ENCODE results near the gene RASL12.
"Not testable (repeated sequence)": the region's sequence is repeated elsewhere in the genome, so short reads cannot be mapped to it uniquely, and the experiment has no call there.

Gene RASL12

GRCh38 chr15:65082303-65082953 lies 14.6 kb upstream of the RASL12 start:
- Histone ChIP-seq H3K4me3 (ENCODE audit: low read depth, low read length) (0 out of 2 replicates have a peak overlapping the region, but pooled peaks have one; percentile 6), H3K9me3 (ENCODE audit: control insufficient read depth, insufficient read depth, low read depth, low read length) (no peaks in the 10 kb centered on the region), H3K36me3 (ENCODE audit: control insufficient read depth, insufficient read depth, low read length) (no peaks in the 10 kb centered on the region), H3K27ac (ENCODE audit: low read depth, low read length) (no peak overlapping the region), H3K27me3 (ENCODE audit: control insufficient read depth, insufficient read depth, low read length) (no peaks in the 10 kb centered on the region), H3K9ac (ENCODE audit: low read length) (no peak overlapping the region), H3K4me1 (ENCODE audit: control insufficient read depth, insufficient read depth, low read length) (peaks cover 64% of the 10 kb centered on the region)

- no peak overlapping the region for H3K9ac ChIP-seq (ENCODE audit: low read length)
- peaks cover 57% of the 10 kb centered on the region for H3K4me1 ChIP-seq (ENCODE audit: control insufficient read depth, insufficient read depth, low read length)
- H3K27ac ChIP-seq (ENCODE audit: low read depth, low read length): no peak overlapping the region
- no peaks in the 10 kb centered on the region for H3K9me3 ChIP-seq (ENCODE audit: control insufficient read depth, insufficient read depth, low read depth, low read length)
- H3K36me3 ChIP-seq (ENCODE audit: control insufficient read depth, insufficient read depth, low read length): no peaks in the 10 kb centered on the region
- no peak overlapping the region for H3K4me3 ChIP-seq (ENCODE audit: low read depth, low read length)
- no peaks in the 10 kb centered on the region for H3K27me3 ChIP-seq (ENCODE audit: control insufficient read depth, insufficient read depth, low read length)
These were observed 14.0 kb upstream of the RASL12 start for GRCh38 chr15:65081758-65082157.

- Histone ChIP-seq H3K4me1 (ENCODE audit: control insufficient read depth, insufficient read depth, low read length) (peaks cover 54% of the 10 kb centered on the region), H3K36me3 (ENCODE audit: control insufficient read depth, insufficient read depth, low read length) (no peaks in the 10 kb centered on the region), H3K27ac (ENCODE audit: low read depth, low read length) (no peak overlapping the region), H3K4me3 (ENCODE audit: low read depth, low read length) (no peak overlapping the region), H3K9ac (ENCODE audit: low read length) (no peak overlapping the region), H3K9me3 (ENCODE audit: control insufficient read depth, insufficient read depth, low read depth, low read length) (no peaks in the 10 kb centered on the region), H3K27me3 (ENCODE audit: control insufficient read depth, insufficient read depth, low read length) (no peaks in the 10 kb centered on the region)
These were observed 13.5 kb upstream of the RASL12 start for GRCh38 chr15:65081270-65081669.

- H3K4me1 ChIP-seq (ENCODE audit: control insufficient read depth, insufficient read depth, low read length): peaks cover 41% of the 10 kb centered on the region
- no peaks in the 10 kb centered on the region for H3K36me3 ChIP-seq (ENCODE audit: control insufficient read depth, insufficient read depth, low read length)
- no peaks in the 10 kb centered on the region for H3K9me3 ChIP-seq (ENCODE audit: control insufficient read depth, insufficient read depth, low read depth, low read length)
- H3K27ac ChIP-seq (ENCODE audit: low read depth, low read length): no peak overlapping the region
- no peak overlapping the region for H3K4me3 ChIP-seq (ENCODE audit: low read depth, low read length)
- no peaks in the 10 kb centered on the region for H3K27me3 ChIP-seq (ENCODE audit: control insufficient read depth, insufficient read depth, low read length)
- no peak overlapping the region for H3K9ac ChIP-seq (ENCODE audit: low read length)
These were observed 11.8 kb upstream of the RASL12 start for GRCh38 chr15:65079580-65079979.

- no peak overlapping the region for H3K27ac ChIP-seq (ENCODE audit: low read depth, low read length)
- no peak overlapping the region for H3K4me3 ChIP-seq (ENCODE audit: low read depth, low read length)
- H3K4me1 ChIP-seq (ENCODE audit: control insufficient read depth, insufficient read depth, low read length): peaks cover 26% of the 10 kb centered on the region
- H3K9ac ChIP-seq (ENCODE audit: low read length): no peak overlapping the region
- no peaks in the 10 kb centered on the region for H3K36me3 ChIP-seq (ENCODE audit: control insufficient read depth, insufficient read depth, low read length)
- H3K27me3 ChIP-seq (ENCODE audit: control insufficient read depth, insufficient read depth, low read length): no peaks in the 10 kb centered on the region
- H3K9me3 ChIP-seq (ENCODE audit: control insufficient read depth, insufficient read depth, low read depth, low read length): peaks cover 5% of the 10 kb centered on the region; the same call in 1 of the 2 replicates
These were observed 10.2 kb upstream of the RASL12 start for GRCh38 chr15:65077981-65078352.

GRCh38 chr15:65077291-65077980 lies 9.6 kb upstream of the RASL12 start:
- Histone ChIP-seq H3K27ac (ENCODE audit: low read depth, low read length) (no peak overlapping the region), H3K36me3 (ENCODE audit: control insufficient read depth, insufficient read depth, low read length) (no peaks in the 10 kb centered on the region), H3K9me3 (ENCODE audit: control insufficient read depth, insufficient read depth, low read depth, low read length) (peaks cover 5% of the 10 kb centered on the region; the same call in 1 of the 2 replicates), H3K27me3 (ENCODE audit: control insufficient read depth, insufficient read depth, low read length) (no peaks in the 10 kb centered on the region), H3K4me1 (ENCODE audit: control insufficient read depth, insufficient read depth, low read length) (peaks cover 21% of the 10 kb centered on the region), H3K4me3 (ENCODE audit: low read depth, low read length) (no peak overlapping the region), H3K9ac (ENCODE audit: low read length) (no peak overlapping the region)

GRCh38 chr15:65076486-65077290 lies 8.9 kb upstream of the RASL12 start, which contains the start of gene KBTBD13:
TSS of gene KBTBD13 (plus strand) at chr15:65076746. CDS start at chr15:65076816, 70 bp downstream.
- Histone ChIP-seq H3K9me3 (ENCODE audit: control insufficient read depth, insufficient read depth, low read depth, low read length) (peaks cover 5% of the 10 kb centered on the region; the same call in 1 of the 2 replicates), H3K27ac (ENCODE audit: low read depth, low read length) (no peak within 1 kb of the TSS)

GRCh38 chr15:65075607-65076395 lies 8.0 kb upstream of the RASL12 start:
- not testable (repeated sequence) for H3K9me3 ChIP-seq (ENCODE audit: control insufficient read depth, insufficient read depth, low read depth, low read length); H3K27me3 ChIP-seq (ENCODE audit: control insufficient read depth, insufficient read depth, low read length); H3K4me3 ChIP-seq (ENCODE audit: low read depth, low read length); H3K27ac ChIP-seq (ENCODE audit: low read depth, low read length); H3K36me3 ChIP-seq (ENCODE audit: control insufficient read depth, insufficient read depth, low read length); H3K9ac ChIP-seq (ENCODE audit: low read length)
- H3K4me1 ChIP-seq (ENCODE audit: control insufficient read depth, insufficient read depth, low read length): peaks cover 20% of the 10 kb centered on the region

More at GRCh38 chr15:65076486-65077290, 8.9 kb upstream of the RASL12 start, which contains the start of gene KBTBD13:
- Histone ChIP-seq H3K36me3 (ENCODE audit: control insufficient read depth, insufficient read depth, low read length) (no peaks in the 10 kb centered on the region), H3K4me3 (ENCODE audit: low read depth, low read length) (no peak within 1 kb of the TSS), H3K4me1 (ENCODE audit: control insufficient read depth, insufficient read depth, low read length) (peaks cover 21% of the 10 kb centered on the region), H3K9ac (ENCODE audit: low read length) (no peak within 1 kb of the TSS), H3K27me3 (ENCODE audit: control insufficient read depth, insufficient read depth, low read length) (no peaks in the 10 kb centered on the region)

- not testable (repeated sequence) for H3K27me3 ChIP-seq (ENCODE audit: control insufficient read depth, insufficient read depth, low read length); H3K9me3 ChIP-seq (ENCODE audit: control insufficient read depth, insufficient read depth, low read depth, low read length); H3K9ac ChIP-seq (ENCODE audit: low read length); H3K4me3 ChIP-seq (ENCODE audit: low read depth, low read length); H3K36me3 ChIP-seq (ENCODE audit: control insufficient read depth, insufficient read depth, low read length); H3K27ac ChIP-seq (ENCODE audit: low read depth, low read length)
- peaks cover 20% of the 10 kb centered on the region for H3K4me1 ChIP-seq (ENCODE audit: control insufficient read depth, insufficient read depth, low read length)
These were observed 7.2 kb upstream of the RASL12 start for GRCh38 chr15:65074946-65075345.

- no peaks in the 10 kb centered on the region for H3K27me3 ChIP-seq (ENCODE audit: control insufficient read depth, insufficient read depth, low read length)
- peaks cover 24% of the 10 kb centered on the region for H3K4me1 ChIP-seq (ENCODE audit: control insufficient read depth, insufficient read depth, low read length)
- peaks cover 5% of the 10 kb centered on the region; the same call in 1 of the 2 replicates for H3K9me3 ChIP-seq (ENCODE audit: control insufficient read depth, insufficient read depth, low read depth, low read length)
- H3K4me3 ChIP-seq (ENCODE audit: low read depth, low read length): no peak overlapping the region
- H3K9ac ChIP-seq (ENCODE audit: low read length): no peak overlapping the region
- no peaks in the 10 kb centered on the region for H3K36me3 ChIP-seq (ENCODE audit: control insufficient read depth, insufficient read depth, low read length)
- no peak overlapping the region for H3K27ac ChIP-seq (ENCODE audit: low read depth, low read length)
These were observed 4.8 kb upstream of the RASL12 start for GRCh38 chr15:65072617-65073016.
